ENCODE measurements around the gene STMN1.
"Not testable (repeated sequence)": the region's sequence is repeated elsewhere in the genome, so short reads cannot be mapped to it uniquely, and the experiment has no call there.

The STMN1 gene

DNA sequence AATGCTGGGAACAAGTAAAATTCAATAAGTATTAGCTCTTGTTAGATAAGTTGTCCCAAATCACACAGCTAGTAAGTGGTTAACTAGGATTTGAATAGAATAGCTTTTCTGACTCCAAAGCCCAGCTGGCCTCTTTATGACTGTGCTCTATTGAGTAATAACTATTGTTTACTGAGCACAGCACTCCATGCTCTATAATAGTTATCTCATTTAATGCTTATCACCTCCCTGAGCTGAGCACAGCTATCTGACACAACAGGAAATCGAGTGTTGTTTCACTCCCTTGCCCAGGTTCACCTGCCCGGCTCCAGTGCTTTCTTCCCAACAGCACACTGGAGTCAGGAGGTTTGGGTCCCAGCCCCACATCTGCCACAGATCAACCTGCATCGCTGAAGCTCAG, 38.8 kb upstream of the STMN1 start:
- no peak overlapping the region for H4K91ac ChIP-seq (ENCODE audit: low read length)
- no peaks in the 10 kb centered on the region for H3K36me3 ChIP-seq (ENCODE audit: control insufficient read depth in 1 of 2, insufficient read depth in 2 of 2, low read depth in 1 of 2, low read length in 2 of 2)
- H2BK5ac ChIP-seq (ENCODE audit: low read depth, low read length, poor library complexity, severe bottlenecking) = no peak overlapping the region
- peaks cover 0 to 6% of the 10 kb centered on the region in 2 experiments for H3K27me3 ChIP-seq (ENCODE audit: control insufficient read depth in 1 of 2, insufficient read depth in 1 of 2, low read length in 2 of 2)
- no peak overlapping the region for H2AFZ ChIP-seq (ENCODE audit: low read depth, low read length)
- no peak overlapping the region for H3K9ac ChIP-seq (ENCODE audit: low read length)
- WGBS = 82% methylated on average over 2 of the region's 3 CpGs
- no peak overlapping the region for H3K4me2 ChIP-seq (ENCODE audit: low read length, poor library complexity, severe bottlenecking)
- H3K14ac ChIP-seq (ENCODE audit: low read length in 2 of 2) = no peak overlapping the region
- H3K79me1 ChIP-seq (replicated peaks; ENCODE audit: low read length, poor library complexity, severe bottlenecking) = no peaks in the 10 kb centered on the region
- no peak overlapping the region for H2AK5ac ChIP-seq (ENCODE audit: low read length, severe bottlenecking)
- peak; percentile 38 for DNase-seq
- no peak overlapping the region for H2BK120ac ChIP-seq (ENCODE audit: low read depth, low read length)
- H2BK15ac ChIP-seq (ENCODE audit: low read depth, poor library complexity, severe bottlenecking) = no peak overlapping the region
- no peaks in the 10 kb centered on the region for H3K4me1 ChIP-seq (ENCODE audit: control insufficient read depth, insufficient read depth, low read depth, low read length)
- H2BK12ac ChIP-seq (ENCODE audit: low read length in 2 of 2) = no peak overlapping the region
- H3K4ac ChIP-seq (ENCODE audit: low read depth in 1 of 2, low read length in 2 of 2) = no peak overlapping the region
- H3K9me3 ChIP-seq (ENCODE audit: control insufficient read depth, low read length) = peaks cover 3% of the 10 kb centered on the region
- no peak overlapping the region for H3K18ac ChIP-seq (ENCODE audit: low read depth in 1 of 2, low read length in 2 of 2)
- no peak overlapping the region for H4K8ac ChIP-seq (ENCODE audit: low read length)
- no peak overlapping the region for H3K27ac ChIP-seq (ENCODE audit: low read length, poor library complexity, severe bottlenecking)
- H3K23ac ChIP-seq (ENCODE audit: low read length in 2 of 2) = no peak overlapping the region
- no peak overlapping the region for H3K4me3 ChIP-seq (ENCODE audit: insufficient read depth in 1 of 2, low read depth in 1 of 2, low read length in 2 of 2)

DNA sequence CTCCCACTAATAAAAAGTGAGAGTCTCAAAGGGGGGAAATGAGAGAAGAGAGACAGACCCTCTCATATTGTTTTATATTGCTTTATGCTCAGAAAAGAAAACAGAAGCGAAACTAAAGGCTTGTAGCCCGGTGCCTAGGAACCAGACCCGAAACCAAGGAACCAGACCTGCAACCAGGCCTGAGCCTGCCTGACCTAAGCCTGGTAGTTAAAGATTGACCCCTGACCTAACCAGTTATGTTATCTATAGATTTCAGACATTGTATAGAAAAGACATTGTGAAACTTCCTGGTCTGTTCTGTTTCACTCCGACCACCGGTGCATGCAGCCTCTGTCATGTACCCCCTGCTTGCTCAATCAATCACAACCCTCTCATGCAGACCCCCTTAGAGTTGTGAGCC, 37.3 kb upstream of the STMN1 start:
- H3K4me1 ChIP-seq (ENCODE audit: control insufficient read depth, insufficient read depth, low read depth, low read length); H3K14ac ChIP-seq (ENCODE audit: low read length in 2 of 2); H2BK120ac ChIP-seq (ENCODE audit: low read depth, low read length); H3K4me2 ChIP-seq (ENCODE audit: low read length, poor library complexity, severe bottlenecking); H3K27ac ChIP-seq (ENCODE audit: low read length, poor library complexity, severe bottlenecking); H3K36me3 ChIP-seq (ENCODE audit: control insufficient read depth in 1 of 2, insufficient read depth in 2 of 2, low read depth in 1 of 2, low read length in 2 of 2); H4K91ac ChIP-seq (ENCODE audit: low read length); H3K18ac ChIP-seq (ENCODE audit: low read depth in 1 of 2, low read length in 2 of 2); H3K23ac ChIP-seq (ENCODE audit: low read length in 2 of 2); H2BK5ac ChIP-seq (ENCODE audit: low read depth, low read length, poor library complexity, severe bottlenecking); H2AFZ ChIP-seq (ENCODE audit: low read depth, low read length); H3K9ac ChIP-seq (ENCODE audit: low read length); H3K27me3 ChIP-seq (ENCODE audit: control insufficient read depth in 1 of 2, insufficient read depth in 1 of 2, low read length in 2 of 2); H2BK12ac ChIP-seq (ENCODE audit: low read length in 2 of 2); H2BK15ac ChIP-seq (ENCODE audit: low read depth, poor library complexity, severe bottlenecking); H3K79me1 ChIP-seq (replicated peaks; ENCODE audit: low read length, poor library complexity, severe bottlenecking); H4K8ac ChIP-seq (ENCODE audit: low read length); H3K4me3 ChIP-seq (ENCODE audit: insufficient read depth in 1 of 2, low read depth in 1 of 2, low read length in 2 of 2); DNase-seq; H3K4ac ChIP-seq (ENCODE audit: low read depth in 1 of 2, low read length in 2 of 2); H2AK5ac ChIP-seq (ENCODE audit: low read length, severe bottlenecking); H3K9me3 ChIP-seq (ENCODE audit: control insufficient read depth, low read length): not testable (repeated sequence)
- 43% methylated on average over 5 of the region's 5 CpGs for WGBS

DNA sequence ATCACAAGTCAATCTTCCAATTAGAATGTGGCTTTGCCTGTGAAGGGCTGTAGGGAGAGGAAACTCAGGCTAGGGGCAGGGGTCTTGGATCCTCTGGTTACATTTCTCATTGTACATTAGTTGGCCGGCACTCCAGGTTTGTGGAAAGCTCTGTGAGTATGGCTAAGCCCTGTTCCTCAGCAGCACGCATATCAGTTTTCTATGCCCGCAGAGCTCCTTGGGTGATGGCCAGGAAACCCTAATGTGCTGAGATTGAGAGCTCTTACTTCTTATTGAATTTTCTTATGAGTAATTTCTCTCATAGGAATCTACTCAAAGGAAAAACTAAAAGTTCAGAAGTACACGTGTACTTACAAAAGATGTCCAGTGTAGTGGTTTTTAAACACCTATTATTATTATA, 30.7 kb upstream of the STMN1 start:
- H3K36me3 ChIP-seq (ENCODE audit: control insufficient read depth in 1 of 2, insufficient read depth in 2 of 2, low read depth in 1 of 2, low read length in 2 of 2) = no peaks in the 10 kb centered on the region
- H2BK15ac ChIP-seq (ENCODE audit: low read depth, poor library complexity, severe bottlenecking) = no peak overlapping the region
- peaks cover 14 to 25% of the 10 kb centered on the region in 2 experiments for H3K27me3 ChIP-seq (ENCODE audit: control insufficient read depth in 1 of 2, insufficient read depth in 1 of 2, low read length in 2 of 2)
- H3K9ac ChIP-seq (ENCODE audit: low read length) = no peak overlapping the region
- no peak overlapping the region for H2BK12ac ChIP-seq (ENCODE audit: low read length in 2 of 2)
- no peak for DNase-seq
- H2BK120ac ChIP-seq (ENCODE audit: low read depth, low read length) = no peak overlapping the region
- H4K91ac ChIP-seq (ENCODE audit: low read length) = no peak overlapping the region
- no peak overlapping the region for H3K23ac ChIP-seq (ENCODE audit: low read length in 2 of 2)
- no peak overlapping the region for H3K4me2 ChIP-seq (ENCODE audit: low read length, poor library complexity, severe bottlenecking)
- no peak overlapping the region for H3K14ac ChIP-seq (ENCODE audit: low read length in 2 of 2)
- H3K79me1 ChIP-seq (replicated peaks; ENCODE audit: low read length, poor library complexity, severe bottlenecking) = no peaks in the 10 kb centered on the region
- H2AFZ ChIP-seq (ENCODE audit: low read depth, low read length) = no peak overlapping the region
- 100% methylated on average over 3 of the region's 4 CpGs for WGBS
- H3K4me1 ChIP-seq (ENCODE audit: control insufficient read depth, insufficient read depth, low read depth, low read length) = no peaks in the 10 kb centered on the region
- no peak overlapping the region for H2BK5ac ChIP-seq (ENCODE audit: low read depth, low read length, poor library complexity, severe bottlenecking)
- no peak overlapping the region for H2AK5ac ChIP-seq (ENCODE audit: low read length, severe bottlenecking)
- no peak overlapping the region for H4K8ac ChIP-seq (ENCODE audit: low read length)
- no peak overlapping the region for H3K27ac ChIP-seq (ENCODE audit: low read length, poor library complexity, severe bottlenecking)
- no peak overlapping the region for H3K4me3 ChIP-seq (ENCODE audit: insufficient read depth in 1 of 2, low read depth in 1 of 2, low read length in 2 of 2)
- no peak overlapping the region for H3K18ac ChIP-seq (ENCODE audit: low read depth in 1 of 2, low read length in 2 of 2)
- H3K4ac ChIP-seq (ENCODE audit: low read depth in 1 of 2, low read length in 2 of 2) = no peak overlapping the region
- H3K9me3 ChIP-seq (ENCODE audit: control insufficient read depth, low read length) = no peaks in the 10 kb centered on the region

GRCh38 chr1:25933479-25934365, 27.5 kb upstream of the STMN1 start:
- Histone ChIP-seq H2AK5ac (ENCODE audit: low read length, severe bottlenecking) (no peak overlapping the region), H3K4me1 (ENCODE audit: control insufficient read depth, insufficient read depth, low read depth, low read length) (no peaks in the 10 kb centered on the region), H3K14ac (ENCODE audit: low read length in 2 of 2) (no peak overlapping the region), H3K23ac (ENCODE audit: low read length in 2 of 2) (no peak overlapping the region), H3K4ac (ENCODE audit: low read depth in 1 of 2, low read length in 2 of 2) (no peak overlapping the region), H2BK120ac (ENCODE audit: low read depth, low read length) (no peak overlapping the region), H3K18ac (ENCODE audit: low read depth in 1 of 2, low read length in 2 of 2) (no peak overlapping the region), H3K4me3 (ENCODE audit: insufficient read depth in 1 of 2, low read depth in 1 of 2, low read length in 2 of 2) (no peak overlapping the region), H3K79me1 (replicated peaks; ENCODE audit: low read length, poor library complexity, severe bottlenecking) (no peaks in the 10 kb centered on the region), H3K9me3 (ENCODE audit: control insufficient read depth, low read length) (no peaks in the 10 kb centered on the region), H3K36me3 (ENCODE audit: control insufficient read depth in 1 of 2, insufficient read depth in 2 of 2, low read depth in 1 of 2, low read length in 2 of 2) (no peaks in the 10 kb centered on the region), H3K27me3 (ENCODE audit: control insufficient read depth in 1 of 2, insufficient read depth in 1 of 2, low read length in 2 of 2) (peaks cover 14 to 29% of the 10 kb centered on the region in 2 experiments), H2BK12ac (ENCODE audit: low read length in 2 of 2) (no peak overlapping the region), H2BK15ac (ENCODE audit: low read depth, poor library complexity, severe bottlenecking) (no peak overlapping the region), H2BK5ac (ENCODE audit: low read depth, low read length, poor library complexity, severe bottlenecking) (no peak overlapping the region), H4K8ac (ENCODE audit: low read length) (no peak overlapping the region), H4K91ac (ENCODE audit: low read length) (no peak overlapping the region), H3K27ac (ENCODE audit: low read length, poor library complexity, severe bottlenecking) (no peak overlapping the region), H3K9ac (ENCODE audit: low read length) (no peak overlapping the region), H3K4me2 (ENCODE audit: low read length, poor library complexity, severe bottlenecking) (no peak overlapping the region), H2AFZ (ENCODE audit: low read depth, low read length) (no peak overlapping the region)
- 77% methylated on average over 12 of the region's 13 CpGs for WGBS
- no peak for DNase-seq

All from mesenchymal stem cell (in vitro differentiated cells and primary cell).